Neutrophil (primary cell): Measurements from ENCODE around the gene TMEM151A.

ENCODE experiments used
- H3K27ac ChIP-seq: fragments of 200-600 bp; sonication (generic); 2 replicates; pipeline ENCODE4 v1.5.1; 2016; ENCODE audit warnings: mild to moderate bottlenecking, moderate library complexity
- H3K27me3 ChIP-seq: fragments of 200-600 bp; sonication (generic); 2 replicates; pipeline ENCODE4 v1.6.0; 2016; ENCODE audit warnings: mild to moderate bottlenecking
- H3K36me3 ChIP-seq: fragments of 200-600 bp; sonication (generic); 2 replicates; pipeline ENCODE4 v1.5.1; 2017
- H3K4me1 ChIP-seq, 2 experiments: fragments of 200-600 bp in 1 of 2; sonication (generic) in 1 of 2; 1 replicate in 1 of 2; 2 replicates in 1 of 2; pipeline versions ENCODE4 v1.5.1 to v1.6.1; 2013 to 2016; ENCODE audit warnings: low read depth in 1 of 2, low read length in 1 of 2, mild to moderate bottlenecking in 1 of 2, moderate library complexity in 1 of 2; ENCODE audit not compliant: control insufficient read depth in 1 of 2, insufficient read depth in 1 of 2
- H3K4me3 ChIP-seq, 2 experiments: fragments of 200-600 bp in 1 of 2; sonication (generic) in 1 of 2; 1 replicate in 1 of 2; 2 replicates in 1 of 2; pipeline ENCODE4 v1.5.1; 2013 to 2016; ENCODE audit warnings: low read depth in 1 of 2, low read length in 1 of 2, mild to moderate bottlenecking in 1 of 2, moderate library complexity in 1 of 2
- H3K9me3 ChIP-seq: fragments of 200-600 bp; sonication (generic); 2 replicates; pipeline ENCODE4 v1.5.1; 2016
- CTCF ChIP-seq: fragments of 200-600 bp; sonication (generic); IDR thresholded peaks from 2 replicates; pipeline ENCODE4 v1.5.1; 2016; ENCODE audit warnings: antibody characterized with exemption

Gene TMEM151A

DNA sequence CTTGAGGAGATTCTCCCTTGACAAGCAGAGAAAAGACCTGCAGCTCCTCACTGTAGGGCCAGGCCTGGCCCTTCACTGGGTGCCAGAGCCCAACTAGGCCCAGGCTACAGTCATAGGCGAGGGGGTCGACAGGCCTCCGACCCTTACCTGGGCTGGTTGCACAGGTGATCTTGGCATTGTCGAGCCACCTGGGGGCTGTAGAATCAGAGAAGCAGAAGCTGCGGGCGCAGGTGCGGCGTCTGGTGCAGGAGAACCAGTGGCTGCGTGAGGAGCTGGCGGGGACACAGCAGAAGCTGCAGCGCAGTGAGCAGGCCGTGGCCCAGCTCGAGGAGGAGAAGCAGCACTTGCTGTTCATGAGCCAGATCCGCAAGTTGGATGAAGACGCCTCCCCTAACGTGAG is 30.1 kb upstream of the TMEM151A start:
- Histone ChIP-seq H3K27me3 (peaks cover 36% of the 10 kb centered on the region), H3K4me1 (peaks cover 15 to 19% of the 10 kb centered on the region in 2 experiments), H3K9me3 (no peaks in the 10 kb centered on the region), H3K4me3 (no peak overlapping the region), H3K27ac (no peak overlapping the region), H3K36me3 (no peaks in the 10 kb centered on the region)
- no peak for TF ChIP-seq CTCF

DNA sequence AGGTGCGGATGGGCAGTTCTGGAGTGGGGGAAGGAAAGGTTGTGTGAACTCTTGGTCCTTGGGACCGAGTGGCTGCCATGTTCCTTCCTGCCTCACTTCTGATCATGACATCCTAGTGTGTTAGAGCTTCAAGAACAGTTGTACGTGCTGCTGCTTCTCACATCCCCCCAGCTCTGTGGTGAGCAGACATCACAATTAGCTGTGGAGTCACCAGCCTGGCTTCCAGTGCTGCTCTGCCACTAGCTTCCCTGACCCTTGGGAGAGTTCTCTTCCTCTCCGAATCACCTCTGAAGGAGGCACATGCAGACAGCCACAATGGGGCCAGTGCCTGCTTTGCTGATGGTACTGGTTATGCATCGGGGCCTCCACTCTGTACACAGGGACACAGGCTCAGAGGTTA is 29.5 kb upstream of the TMEM151A start:
- Histone ChIP-seq H3K4me3 (no peak overlapping the region), H3K9me3 (no peaks in the 10 kb centered on the region), H3K27ac (no peak overlapping the region), H3K27me3 (peaks cover 34% of the 10 kb centered on the region), H3K4me1 (peaks cover 16 to 20% of the 10 kb centered on the region in 2 experiments), H3K36me3 (no peaks in the 10 kb centered on the region)
- TF ChIP-seq CTCF = no peak

DNA sequence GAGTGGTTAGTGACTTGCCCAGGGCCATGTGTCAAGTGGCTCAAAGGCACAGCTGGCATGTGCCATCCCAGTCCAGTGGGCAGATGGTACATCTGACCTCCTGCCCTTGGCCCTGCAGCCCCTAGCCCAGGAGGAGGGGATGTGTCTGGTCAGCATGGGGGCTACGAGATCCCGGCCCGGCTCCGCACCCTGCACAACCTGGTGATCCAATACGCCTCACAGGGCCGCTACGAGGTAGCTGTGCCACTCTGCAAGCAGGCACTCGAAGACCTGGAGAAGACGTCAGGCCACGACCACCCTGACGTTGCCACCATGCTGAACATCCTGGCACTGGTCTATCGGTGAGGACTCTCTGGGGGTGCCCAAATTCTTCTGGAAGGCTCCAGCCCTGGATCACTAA is 29.0 kb upstream of the TMEM151A start:
- H3K27ac ChIP-seq = no peak overlapping the region
- no peak overlapping the region for H3K4me3 ChIP-seq
- no peaks in the 10 kb centered on the region for H3K9me3 ChIP-seq
- no peaks in the 10 kb centered on the region for H3K36me3 ChIP-seq
- peaks cover 17 to 20% of the 10 kb centered on the region in 2 experiments for H3K4me1 ChIP-seq
- H3K27me3 ChIP-seq = peaks cover 29% of the 10 kb centered on the region
- no peak for TF ChIP-seq CTCF

DNA sequence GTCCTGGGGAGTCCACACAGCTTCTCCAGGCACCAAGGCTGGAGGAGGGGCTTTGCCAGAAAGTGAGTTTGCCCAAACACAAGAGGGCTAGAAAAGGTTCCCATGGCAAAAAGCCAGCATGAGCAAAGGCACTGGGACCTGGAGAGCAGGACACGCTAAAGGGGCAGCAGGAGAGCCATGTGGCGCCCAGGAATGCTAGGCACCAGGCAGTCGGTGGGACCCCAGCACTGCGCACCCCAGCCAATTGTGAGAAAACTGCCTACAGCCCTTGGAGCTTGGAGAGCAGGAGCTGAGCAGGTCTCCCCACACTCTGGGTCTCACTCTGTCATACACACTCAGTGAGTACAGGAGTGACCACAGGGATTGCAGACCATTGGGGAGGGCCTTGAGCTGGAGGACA is 28.5 kb upstream of the TMEM151A start:
- Histone ChIP-seq H3K4me3 (no peak overlapping the region), H3K36me3 (no peaks in the 10 kb centered on the region), H3K4me1 (peaks cover 17 to 19% of the 10 kb centered on the region in 2 experiments), H3K27me3 (peaks cover 23% of the 10 kb centered on the region), H3K27ac (no peak overlapping the region), H3K9me3 (no peaks in the 10 kb centered on the region)
- TF ChIP-seq CTCF = no peak

- H3K27me3 ChIP-seq = peaks cover 18% of the 10 kb centered on the region
- H3K4me3 ChIP-seq = no peak overlapping the region
- no peak overlapping the region for H3K27ac ChIP-seq
- TF ChIP-seq CTCF = no peak
- H3K36me3 ChIP-seq = no peaks in the 10 kb centered on the region
- H3K9me3 ChIP-seq = no peaks in the 10 kb centered on the region
- H3K4me1 ChIP-seq = peaks cover 13 to 14% of the 10 kb centered on the region in 2 experiments
Measured at GRCh38 chr11:66263785-66264184, 27.9 kb upstream of the TMEM151A start.

GRCh38 chr11:66264383-66264782 is 27.3 kb upstream of the TMEM151A start:
- no peak overlapping the region for H3K4me3 ChIP-seq
- TF ChIP-seq CTCF = no peak
- peaks cover 19% of the 10 kb centered on the region in 2 experiments for H3K4me1 ChIP-seq
- H3K27me3 ChIP-seq = peaks cover 12% of the 10 kb centered on the region
- H3K36me3 ChIP-seq = no peaks in the 10 kb centered on the region
- H3K27ac ChIP-seq = no peak overlapping the region
- H3K9me3 ChIP-seq = no peaks in the 10 kb centered on the region
